ENCODE measurements around the gene TESK2. TPM values are rescaled to one million over a fixed set of nuclear protein-coding genes. Genes with fewer than 3 reads are reported as not detected.
A peak's percentile ranks its signal among the peaks of the same experiment; 100 is the strongest.

Gene TESK2
- total RNA-seq, 1 donor from 2014 or later: 1.9 TPM

- no peak for DNase-seq (ENCODE audit: low read depth, low spot score)
- Mint-ChIP-seq H3K36me3 (ENCODE audit: low read depth) (peaks cover 15% of the 10 kb centered on the region), H3K9me3 (no peaks in the 10 kb centered on the region), H3K27ac (ENCODE audit: unreplicated experiment) (no peak overlapping the region), H3K27me3 (ENCODE audit: low read depth) (no peaks in the 10 kb centered on the region), H3K4me1 (peaks cover 26% of the 10 kb centered on the region), H3K4me3 (peak overlapping the region; percentile 47)
- no peak for TF ChIP-seq CTCF (conservative IDR thresholded peaks at IDR 0.05)
Measured at GRCh38 chr1:45345014-45345413, 145.9 kb downstream of the TESK2 start.

- no peaks in the 10 kb centered on the region for H3K27me3 Mint-ChIP-seq (ENCODE audit: low read depth)
- H3K4me1 Mint-ChIP-seq: peaks cover 29% of the 10 kb centered on the region
- H3K36me3 Mint-ChIP-seq (ENCODE audit: low read depth): peaks cover 18% of the 10 kb centered on the region
- no peak for DNase-seq (ENCODE audit: low read depth, low spot score)
- H3K27ac Mint-ChIP-seq (ENCODE audit: unreplicated experiment): no peak overlapping the region
- H3K9me3 Mint-ChIP-seq: no peaks in the 10 kb centered on the region
- H3K4me3 Mint-ChIP-seq: no peak overlapping the region
- TF ChIP-seq CTCF (conservative IDR thresholded peaks at IDR 0.05): no peak
Measured at GRCh38 chr1:45344499-45344898, 146.5 kb downstream of the TESK2 start.

- Mint-ChIP-seq H3K27ac (ENCODE audit: unreplicated experiment) (peak overlapping the region; percentile 79), H3K9me3 (no peaks in the 10 kb centered on the region)
Measured at GRCh38 chr1:45340816-45341466, 150.0 kb downstream of the TESK2 start.

DNA sequence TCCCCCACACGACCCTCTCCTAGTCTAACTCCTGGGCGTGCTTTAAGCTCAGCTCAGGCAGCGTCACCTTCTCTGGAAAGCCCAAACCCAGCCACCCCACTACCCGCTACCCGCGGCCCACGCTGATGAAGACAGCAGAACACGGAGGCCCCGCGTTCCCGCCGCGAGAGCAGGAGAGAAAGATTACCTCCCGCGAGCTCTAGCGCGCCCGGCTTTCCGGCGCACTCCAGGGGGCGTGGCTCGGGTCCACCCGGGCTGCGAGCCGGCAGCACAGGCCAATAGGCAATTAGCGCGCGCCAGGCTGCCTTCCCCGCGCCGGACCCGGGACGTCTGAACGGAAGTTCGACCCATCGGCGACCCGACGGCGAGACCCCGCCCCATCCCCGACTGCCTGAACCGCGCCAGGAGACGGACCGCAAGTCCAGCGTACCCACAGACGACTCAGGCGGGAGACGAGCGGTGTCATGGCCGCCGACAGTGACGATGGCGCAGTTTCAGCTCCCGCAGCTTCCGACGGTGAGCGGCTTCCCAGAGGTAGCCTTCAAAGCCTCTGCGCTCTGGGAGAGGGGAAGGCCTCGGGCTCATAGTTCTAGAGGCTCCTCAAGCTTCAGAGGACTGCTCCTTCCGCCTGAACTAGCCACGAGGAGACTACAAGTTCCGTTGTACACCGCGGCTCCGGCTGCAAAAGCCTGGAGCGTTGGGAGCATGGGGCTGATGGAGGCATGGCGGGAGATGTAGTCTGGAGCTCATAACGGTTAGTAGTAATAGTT is 151.0 kb downstream of the TESK2 start, which contains the start of the genes MUTYH and TOE1:
TSS of gene MUTYH (minus strand) at position 652 of the 770 bp plus-strand sequence. CDS start 5,935 bp downstream, outside the sequence.
TSS of gene TOE1 (plus strand) at position 382 of the 770 bp plus-strand sequence. CDS start at position 465, 83 bp downstream.
- DNase-seq (ENCODE audit: low read depth, low spot score): peak; percentile 89
- Mint-ChIP-seq H3K4me3 (peak within 1 kb of the TSS; percentile 97), H3K27ac (ENCODE audit: unreplicated experiment) (peak within 1 kb of the TSS; percentile 100), H3K9me3 (no peaks in the 10 kb centered on the region), H3K27me3 (ENCODE audit: low read depth) (no peaks in the 10 kb centered on the region), H3K36me3 (ENCODE audit: low read depth) (peaks cover 16% of the 10 kb centered on the region), H3K4me1 (peaks cover 33% of the 10 kb centered on the region)
- no peak for TF ChIP-seq CTCF (conservative IDR thresholded peaks at IDR 0.05)

More at GRCh38 chr1:45340816-45341466, 150.0 kb downstream of the TESK2 start:
- no peak for DNase-seq (ENCODE audit: low read depth, low spot score)
- Mint-ChIP-seq H3K4me3 (peak overlapping the region; percentile 97), H3K36me3 (ENCODE audit: low read depth) (peaks cover 21% of the 10 kb centered on the region), H3K4me1 (peaks cover 31% of the 10 kb centered on the region), H3K27me3 (ENCODE audit: low read depth) (no peaks in the 10 kb centered on the region)
- no peak for TF ChIP-seq CTCF (conservative IDR thresholded peaks at IDR 0.05)

- Mint-ChIP-seq H3K27me3 (ENCODE audit: low read depth) (no peaks in the 10 kb centered on the region), H3K4me1 (peaks cover 41% of the 10 kb centered on the region), H3K27ac (ENCODE audit: unreplicated experiment) (no peak overlapping the region), H3K4me3 (peak overlapping the region; percentile 97), H3K36me3 (ENCODE audit: low read depth) (peaks cover 18% of the 10 kb centered on the region), H3K9me3 (no peaks in the 10 kb centered on the region)
- no peak for DNase-seq (ENCODE audit: low read depth, low spot score)
- no peak for TF ChIP-seq CTCF (conservative IDR thresholded peaks at IDR 0.05)
Measured at GRCh38 chr1:45337630-45338325, 153.2 kb downstream of the TESK2 start.
